NCI-H1417 (cell line): ENCODE data around the gene CACNG7.
"Not testable (repeated sequence)": the region's sequence is repeated elsewhere in the genome, so short reads cannot be mapped to it uniquely, and the experiment has no call there.

Experiments used
- DNase-seq, 3 experiments: peaks; one replicate each; lab custom pipeline; 2025; lab: John Stamatoyannopoulos, UW

Gene CACNG7

GRCh38 chr19:53908935-53909415 lies at the start of gene CACNG7:
Gene CACNG7 (plus strand): TSS chr19:53909278. CDS start chr19:53912832, 3,554 bp downstream.
- DNase-seq: no peak

GRCh38 chr19:53864308-53864836 lies 44.7 kb upstream of the CACNG7 start:
- DNase-seq: no peak

GRCh38 chr19:53865523-53865917 lies 43.6 kb upstream of the CACNG7 start:
- DNase-seq: no peak

GRCh38 chr19:53865918-53866864 lies 42.9 kb upstream of the CACNG7 start:
- DNase-seq: no peak

- DNase-seq: no peak
Observed at GRCh38 chr19:53866865-53867224, 42.2 kb upstream of the CACNG7 start.

- peak in 1 of 3 experiments; percentile 12 for DNase-seq
Observed at GRCh38 chr19:53867225-53868090, 41.6 kb upstream of the CACNG7 start, which contains the start of gene MYADM. Gene MYADM (plus strand): TSS chr19:53867883. CDS start chr19:53873530, 5,647 bp downstream.

GRCh38 chr19:53868091-53868891 lies 40.8 kb upstream of the CACNG7 start:
- DNase-seq: no peak

GRCh38 chr19:53868892-53869804 lies 39.9 kb upstream of the CACNG7 start:
- DNase-seq: no peak

GRCh38 chr19:53869805-53870484 lies 39.1 kb upstream of the CACNG7 start:
- DNase-seq: not testable (repeated sequence)

- no peak for DNase-seq
Observed at GRCh38 chr19:53870485-53870844, 38.6 kb upstream of the CACNG7 start.

- no peak for DNase-seq
Observed at GRCh38 chr19:53871454-53871853, 37.6 kb upstream of the CACNG7 start.

GRCh38 chr19:53872762-53873161 lies 36.3 kb upstream of the CACNG7 start:
- no peak for DNase-seq

- DNase-seq: no peak
Observed at GRCh38 chr19:53873773-53874605, 35.1 kb upstream of the CACNG7 start.

GRCh38 chr19:53874606-53874990 lies 34.5 kb upstream of the CACNG7 start:
- no peak for DNase-seq

GRCh38 chr19:53875602-53876325 lies 33.3 kb upstream of the CACNG7 start:
- DNase-seq: no peak

GRCh38 chr19:53876651-53877224 lies 32.3 kb upstream of the CACNG7 start:
- no peak for DNase-seq

GRCh38 chr19:53877361-53877766 lies 31.7 kb upstream of the CACNG7 start:
- no peak for DNase-seq

GRCh38 chr19:53878776-53879139 lies 30.3 kb upstream of the CACNG7 start:
- DNase-seq: no peak
